ENCODE data around the gene PGGHG.
"Not testable (repeated sequence)": the region's sequence is repeated elsewhere in the genome, so short reads cannot be mapped to it uniquely, and the experiment has no call there.

The PGGHG gene

DNA sequence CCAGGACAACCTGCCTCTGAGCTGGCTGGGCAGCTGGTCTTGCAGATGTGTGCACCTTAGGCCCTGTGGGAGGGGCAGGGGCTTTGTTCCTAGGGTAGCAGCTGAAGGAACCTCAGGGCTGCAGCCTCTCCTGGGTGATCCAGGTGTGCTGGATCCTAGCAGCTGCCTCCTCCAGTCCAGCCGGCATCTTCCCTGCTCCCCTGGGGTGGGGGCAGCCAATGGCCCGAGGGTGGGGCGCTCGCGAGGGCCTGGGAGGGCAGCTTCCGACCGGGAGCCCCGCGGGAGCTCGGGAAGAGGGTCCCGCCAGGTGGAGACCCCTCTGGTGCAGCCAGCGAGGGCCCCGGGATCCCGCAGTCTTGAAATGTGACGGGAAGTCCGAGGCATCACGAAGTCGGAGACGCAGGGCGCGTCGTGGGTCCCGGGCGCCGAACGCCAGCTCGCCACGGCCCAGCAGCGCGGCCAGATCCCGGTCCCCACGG, 26.6 kb downstream of the PGGHG start:
- DNase-seq = no peak

DNA sequence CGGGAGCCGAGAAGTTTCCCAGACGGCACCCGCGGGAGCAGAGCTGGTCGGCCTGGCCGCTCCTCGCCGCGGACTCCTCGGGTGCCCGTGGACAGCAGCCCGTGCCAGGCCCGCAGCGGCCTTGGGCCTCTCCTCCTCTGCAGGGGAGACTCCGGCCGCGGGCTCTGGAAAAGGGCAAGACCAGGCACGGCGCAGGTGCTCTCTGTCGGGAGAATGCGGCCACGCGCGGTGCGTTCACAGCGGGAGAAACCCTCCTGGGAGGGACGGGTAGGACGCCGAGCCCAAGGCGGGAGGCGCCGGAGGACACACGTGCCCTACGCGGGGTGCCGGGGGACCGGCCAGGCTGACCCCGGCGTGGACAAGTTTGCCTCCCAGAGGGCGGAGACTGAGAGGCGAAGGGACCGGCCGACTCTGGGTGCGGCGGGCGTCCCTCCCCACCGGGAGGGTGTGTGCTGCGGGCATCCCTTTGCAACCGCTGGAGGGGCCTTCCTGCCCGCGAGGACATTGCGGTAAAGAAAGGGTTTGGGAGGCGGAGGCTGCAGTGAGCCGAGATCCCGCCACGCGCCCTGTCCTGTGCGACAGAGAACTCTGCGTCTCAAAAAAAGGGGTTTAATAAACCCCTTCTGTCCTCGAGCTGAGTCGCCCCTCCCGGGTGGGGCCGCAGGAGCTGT, 27.2 kb downstream of the PGGHG start:
- no peak for DNase-seq

DNA sequence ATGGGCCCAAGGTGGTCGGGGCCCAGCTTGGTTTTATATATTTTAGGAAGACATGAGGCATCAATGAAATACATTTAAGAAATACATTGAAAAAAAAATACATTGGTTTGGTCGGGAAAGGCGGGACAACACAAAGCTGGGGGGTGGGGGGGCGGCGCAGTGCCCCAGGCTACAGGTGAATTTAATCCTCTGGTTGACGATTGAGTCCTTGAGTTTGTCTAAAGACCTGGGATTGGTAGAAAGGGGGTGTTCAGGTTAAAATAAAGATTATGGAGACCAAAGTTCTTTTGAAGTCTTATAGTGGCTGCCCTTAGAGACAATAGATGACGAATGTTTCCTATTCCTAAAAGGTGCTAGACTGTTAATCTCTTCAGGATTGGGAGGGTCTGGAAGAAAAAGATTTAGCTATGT, 28.0 kb downstream of the PGGHG start:
- no peak for DNase-seq

DNA sequence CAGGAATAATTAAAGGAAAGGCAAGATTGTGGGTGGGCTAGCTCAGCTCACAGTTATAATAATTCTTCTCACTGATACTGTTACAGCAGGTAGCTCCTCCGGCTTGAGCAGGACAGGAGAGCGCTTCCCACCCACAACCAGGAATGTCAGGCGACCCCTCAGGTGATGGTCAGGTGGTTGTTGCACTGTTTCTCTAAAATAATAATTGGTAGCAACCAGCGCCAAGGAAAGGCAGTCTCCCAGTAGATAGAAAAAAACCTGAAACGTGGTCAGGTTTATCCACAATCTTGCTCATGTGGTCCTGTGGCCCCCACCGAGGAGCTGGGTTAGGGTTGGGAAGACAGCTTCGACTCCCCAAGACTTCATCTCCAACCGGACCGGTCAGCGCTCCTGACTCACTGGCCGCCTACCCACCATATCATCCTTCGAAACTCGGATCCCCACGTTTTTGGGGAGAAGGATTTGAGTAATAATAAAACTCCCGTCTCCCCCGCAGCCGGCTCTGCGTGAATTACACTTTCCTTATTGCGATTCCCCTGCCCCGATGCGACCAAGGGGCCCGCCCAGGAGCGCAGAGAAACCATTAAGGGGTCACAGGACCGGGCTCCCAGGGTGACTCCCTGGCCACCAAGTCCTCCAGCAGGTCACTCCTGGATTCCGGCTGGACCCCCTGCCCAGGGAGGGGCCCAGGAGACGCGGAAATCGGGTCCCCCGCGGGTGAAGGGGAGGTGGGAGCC, 28.9 kb downstream of the PGGHG start:
- not testable (repeated sequence) for DNase-seq

DNA sequence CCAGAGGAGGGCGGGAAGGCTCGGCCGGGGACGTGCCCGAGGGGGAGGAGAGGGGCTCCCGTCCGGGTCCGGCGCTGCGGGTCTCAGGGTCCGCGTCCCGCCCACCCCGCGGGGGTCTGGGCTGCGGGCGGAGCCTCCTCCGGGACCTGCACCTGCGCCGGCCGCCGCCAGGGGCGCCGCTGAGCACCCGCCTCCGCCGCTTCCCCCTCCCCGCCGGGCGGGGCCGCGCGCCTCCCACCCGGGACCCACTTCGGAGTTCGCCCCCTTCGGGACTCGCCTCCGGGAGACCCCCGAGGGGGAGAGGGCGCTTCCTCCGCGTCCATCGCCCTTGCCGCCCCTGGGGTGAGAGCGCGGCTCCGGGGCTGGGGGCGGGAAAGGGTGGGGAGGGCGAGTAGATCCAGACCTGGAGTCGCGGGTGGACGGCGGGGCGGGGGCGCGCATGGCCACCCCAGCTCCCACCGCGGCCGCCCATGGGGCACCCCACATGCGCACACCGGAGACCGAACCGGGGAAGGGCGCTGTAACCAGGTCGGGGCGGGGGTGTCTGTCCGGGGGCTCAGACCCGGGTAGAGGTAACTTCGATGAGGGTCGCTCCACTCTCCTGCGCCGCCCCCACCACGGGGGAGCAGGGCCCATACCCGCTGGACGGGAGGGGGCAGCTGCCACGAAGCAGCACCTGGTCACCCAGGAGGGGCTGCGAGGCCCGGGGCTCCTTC, 29.6 kb downstream of the PGGHG start:
- DNase-seq = not testable (repeated sequence)

DNA sequence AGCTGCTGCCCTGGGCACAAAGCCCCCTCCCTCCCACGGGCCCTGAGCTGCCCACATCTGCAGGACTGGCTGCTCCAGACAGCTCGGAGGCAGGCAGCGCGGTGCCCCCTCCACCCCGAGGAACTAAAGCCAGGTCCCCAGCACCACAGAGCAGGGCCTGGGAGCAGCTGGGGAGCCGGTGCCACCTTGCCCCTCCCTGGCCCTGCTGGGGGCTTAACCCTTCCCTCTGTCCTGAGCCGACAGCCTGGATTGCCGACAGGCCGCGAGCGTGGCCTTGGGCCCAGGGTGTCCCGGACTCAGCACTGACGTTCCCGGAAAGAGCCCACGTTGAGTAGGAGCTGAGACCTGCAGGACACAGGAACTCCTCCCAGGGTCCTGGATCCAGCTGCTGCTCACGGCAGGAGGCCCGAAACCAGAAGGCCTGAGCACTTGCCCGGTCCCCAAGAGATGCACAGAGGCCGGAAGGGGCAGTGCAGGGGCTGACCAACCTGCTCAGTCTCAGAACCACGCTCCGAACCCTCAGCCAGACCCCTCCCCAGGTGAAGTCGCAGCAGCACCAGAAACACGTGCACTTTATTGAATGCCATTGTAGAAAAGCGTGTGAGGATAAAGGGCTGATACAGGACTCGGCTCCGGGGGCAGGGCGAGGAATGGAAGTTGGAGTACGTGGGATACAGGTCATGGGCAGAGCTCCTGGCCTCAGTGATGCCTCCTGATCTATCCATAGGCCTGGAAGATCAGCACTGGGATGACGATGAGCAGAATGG, 30.4 kb downstream of the PGGHG start:
- DNase-seq = not testable (repeated sequence)

DNA sequence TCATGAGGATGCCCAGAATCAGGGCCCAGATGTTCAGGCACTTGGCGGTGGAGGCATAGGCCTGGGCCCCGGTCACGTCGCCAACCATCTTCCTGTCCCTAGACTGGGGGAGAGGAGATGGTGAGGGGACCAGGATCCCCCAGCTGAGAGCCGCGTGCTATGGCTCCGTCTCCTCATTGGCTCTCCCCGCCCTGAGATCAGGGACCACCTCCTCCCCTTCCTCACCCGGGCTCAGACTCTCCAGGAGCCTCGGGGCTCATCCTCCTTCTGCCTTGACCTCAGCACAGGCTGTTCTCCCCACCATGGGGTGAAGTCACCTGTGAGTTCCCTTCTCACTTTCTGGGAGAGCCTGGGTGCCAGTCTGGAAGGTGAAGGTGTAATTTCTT, 31.0 kb downstream of the PGGHG start:
- not testable (repeated sequence) for DNase-seq

DNA sequence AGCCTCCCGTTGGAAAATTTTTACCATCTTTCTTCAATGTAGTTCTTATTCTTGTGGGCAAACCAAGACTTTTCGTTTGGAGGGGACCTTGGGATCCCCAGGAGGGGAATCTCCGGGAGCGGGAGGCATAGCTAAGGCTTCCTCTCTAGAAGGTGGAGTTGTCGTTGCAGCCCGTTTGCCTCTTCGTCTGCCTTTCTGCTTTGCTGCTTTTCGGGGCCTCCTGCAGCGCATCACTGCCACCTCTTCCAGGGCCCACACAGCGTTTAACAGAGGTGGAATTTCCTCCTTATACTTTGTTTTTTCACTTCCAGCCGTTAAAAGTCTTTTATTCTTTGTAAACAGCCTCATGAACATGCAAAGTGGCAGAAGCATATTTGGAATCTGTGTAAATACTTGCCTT, 35.2 kb downstream of the PGGHG start:
- DNase-seq = no peak

DNA sequence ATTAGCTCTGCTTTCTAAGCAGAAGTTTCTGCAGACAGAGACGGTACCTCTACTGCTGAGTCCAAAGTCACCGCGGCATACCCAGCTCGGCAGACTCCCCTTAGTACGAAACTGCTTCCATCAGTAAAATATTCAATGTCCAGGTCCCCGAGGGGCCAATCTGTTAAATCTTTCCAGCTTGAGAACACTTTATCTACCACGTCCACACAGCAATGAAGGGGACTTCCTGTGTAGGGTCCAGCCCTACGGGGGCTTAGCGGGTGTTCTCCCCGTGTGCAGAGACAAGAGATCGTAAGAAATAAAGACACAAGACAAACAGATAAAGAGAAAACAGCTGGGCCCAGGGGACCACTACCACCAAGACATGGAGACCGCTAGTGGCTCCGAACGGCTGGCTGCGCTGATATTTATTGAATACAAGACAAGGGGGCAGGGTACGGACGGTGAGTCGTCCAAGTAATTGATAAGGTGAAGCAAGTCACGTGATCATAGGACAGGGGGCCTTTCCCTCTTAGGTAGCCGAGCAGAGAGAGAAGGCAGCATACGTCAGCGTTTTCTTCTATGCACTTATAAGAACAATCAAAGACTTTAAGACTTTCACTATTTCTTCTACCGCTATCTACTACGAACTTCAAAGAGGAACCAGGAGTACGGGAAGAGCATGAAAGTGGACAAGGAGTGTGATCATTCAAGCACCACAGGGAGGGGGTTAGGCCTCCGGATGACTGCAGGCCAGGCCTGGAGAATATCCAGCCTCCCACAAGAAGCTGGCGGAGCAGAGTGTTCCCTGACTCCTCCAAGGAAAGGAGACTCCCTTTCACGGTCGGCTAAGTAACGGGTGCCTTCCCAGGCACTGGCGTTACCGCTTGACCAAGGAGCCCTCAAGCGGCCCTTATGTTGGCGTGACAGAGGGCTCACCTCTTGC, 35.9 kb downstream of the PGGHG start:
- DNase-seq = not testable (repeated sequence)

DNA sequence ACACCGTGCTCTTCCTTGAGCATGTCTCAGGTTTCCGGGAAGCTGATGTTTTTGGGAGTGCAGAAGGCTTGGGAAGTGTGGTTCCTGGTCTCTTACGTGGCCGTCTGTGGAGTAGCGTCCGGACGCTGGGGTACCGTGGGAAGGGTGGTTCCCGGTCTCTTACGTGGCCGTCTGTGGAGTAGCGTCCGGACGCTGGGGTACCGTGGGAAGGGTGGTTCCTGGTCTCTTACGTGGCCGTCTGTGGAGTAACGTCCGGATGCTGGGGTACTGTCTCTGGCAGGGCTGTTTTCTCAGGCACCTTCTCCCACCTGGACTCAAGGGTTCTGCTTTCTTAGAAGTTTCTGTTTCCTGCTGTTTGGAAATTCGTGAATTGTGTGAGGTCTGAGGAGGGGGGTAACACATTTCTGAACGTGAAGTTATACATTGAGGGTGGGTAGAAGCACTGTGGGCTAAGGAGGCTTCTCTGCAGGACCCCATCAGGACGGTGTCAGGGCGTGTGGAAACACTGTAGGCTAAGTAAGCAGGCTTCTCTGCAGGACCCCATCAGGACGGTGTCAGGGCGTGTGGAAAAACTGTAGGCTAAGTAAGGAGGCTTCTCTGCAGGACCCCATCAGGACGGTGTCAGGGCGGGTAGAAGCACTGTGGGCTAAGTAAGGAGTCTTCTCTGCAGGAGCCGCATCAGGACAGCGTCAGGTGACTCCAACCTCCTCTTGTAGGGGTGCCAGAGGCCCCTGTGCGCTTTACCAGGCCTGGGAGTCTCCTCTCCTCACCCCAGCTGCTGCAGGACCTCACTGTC, 37.1 kb downstream of the PGGHG start:
- no peak for DNase-seq

DNA sequence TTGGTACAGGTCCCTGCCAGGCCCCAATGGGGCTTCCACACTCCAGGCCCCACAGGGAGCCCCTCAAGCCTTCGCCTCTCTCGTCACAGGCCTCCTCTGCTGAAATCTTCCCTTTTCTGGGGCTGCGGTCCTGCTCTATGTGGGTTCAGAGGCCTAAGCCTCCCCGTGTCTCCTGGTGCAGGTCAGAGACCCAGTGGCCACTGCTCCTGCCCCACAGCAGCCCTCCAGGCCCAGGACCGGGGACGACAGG, 37.6 kb downstream of the PGGHG start:
- no peak for DNase-seq

DNA sequence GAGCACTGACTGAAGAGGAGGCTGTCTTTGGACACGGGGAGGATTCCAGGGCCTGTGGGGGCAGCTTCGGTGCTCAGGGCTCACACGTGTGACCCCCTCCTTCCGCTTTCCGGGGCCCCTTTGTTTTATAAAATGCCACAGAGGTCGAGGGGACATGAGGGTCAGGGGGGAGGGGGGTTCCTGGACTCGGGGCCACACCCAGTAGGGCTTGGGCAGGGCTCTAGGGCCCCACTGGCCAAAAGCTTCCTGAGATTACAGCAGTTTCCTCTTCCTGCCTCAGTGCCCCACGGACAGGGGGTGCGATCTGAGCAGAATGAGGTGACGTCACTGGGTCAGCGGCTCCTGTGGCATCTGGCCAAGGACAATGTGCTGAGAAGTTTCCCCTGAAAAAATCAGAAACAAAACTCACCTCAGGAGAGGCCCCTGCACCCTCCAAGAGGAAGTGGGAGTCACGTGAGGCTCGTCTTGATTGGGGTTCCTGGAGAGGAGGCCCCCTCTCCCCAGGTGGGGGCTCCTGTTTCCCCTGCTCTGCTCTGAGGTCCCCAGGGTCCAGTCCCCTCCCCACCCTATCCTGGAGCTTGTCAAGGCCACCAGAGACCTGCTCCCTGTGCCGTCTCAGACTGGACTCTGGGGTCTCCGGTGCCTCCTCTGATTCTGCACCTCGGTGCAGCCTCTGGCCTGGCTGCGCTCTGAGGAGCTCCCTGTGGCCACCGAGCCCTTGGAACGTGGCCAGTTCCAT, 38.1 kb downstream of the PGGHG start:
- DNase-seq = peak in 1 of 2 donors; percentile 53

DNA sequence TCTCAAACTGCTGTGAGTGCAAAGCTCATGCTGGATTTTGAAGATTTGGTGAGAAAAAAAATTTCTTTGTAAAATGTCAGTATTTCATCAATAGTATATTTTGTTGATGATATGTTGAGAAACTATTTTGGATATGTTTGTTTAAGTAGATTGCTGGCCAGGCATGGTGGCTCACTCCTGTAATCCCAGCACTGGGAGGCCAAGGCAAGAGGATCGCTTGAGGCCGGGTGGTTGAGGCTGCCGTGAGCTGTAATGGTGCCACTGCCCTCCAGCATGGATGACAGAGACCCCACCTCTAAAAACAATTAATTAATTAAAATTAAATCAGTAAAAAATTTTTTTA, 38.6 kb downstream of the PGGHG start:
- DNase-seq = no peak

DNA sequence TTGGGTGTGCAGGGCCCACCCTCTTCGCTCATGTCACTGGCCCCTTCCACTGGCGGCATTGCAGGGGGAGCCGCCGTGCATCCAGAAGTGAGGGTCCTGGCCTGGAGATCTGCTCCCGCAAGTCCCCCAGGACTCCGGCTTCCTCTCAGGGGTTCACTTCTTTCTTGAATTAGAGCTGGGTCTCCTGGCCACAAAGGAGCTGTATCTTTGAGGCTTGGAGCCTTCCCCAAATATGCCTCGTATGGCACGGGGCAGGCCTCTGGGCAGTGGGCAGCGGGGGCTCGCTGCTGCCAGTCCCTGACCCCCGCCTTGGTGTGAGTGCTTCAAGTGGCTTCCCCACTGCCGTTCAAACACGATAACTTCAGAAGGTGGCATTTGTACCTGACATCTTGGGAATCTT, 39.1 kb downstream of the PGGHG start:
- no peak for DNase-seq

DNA sequence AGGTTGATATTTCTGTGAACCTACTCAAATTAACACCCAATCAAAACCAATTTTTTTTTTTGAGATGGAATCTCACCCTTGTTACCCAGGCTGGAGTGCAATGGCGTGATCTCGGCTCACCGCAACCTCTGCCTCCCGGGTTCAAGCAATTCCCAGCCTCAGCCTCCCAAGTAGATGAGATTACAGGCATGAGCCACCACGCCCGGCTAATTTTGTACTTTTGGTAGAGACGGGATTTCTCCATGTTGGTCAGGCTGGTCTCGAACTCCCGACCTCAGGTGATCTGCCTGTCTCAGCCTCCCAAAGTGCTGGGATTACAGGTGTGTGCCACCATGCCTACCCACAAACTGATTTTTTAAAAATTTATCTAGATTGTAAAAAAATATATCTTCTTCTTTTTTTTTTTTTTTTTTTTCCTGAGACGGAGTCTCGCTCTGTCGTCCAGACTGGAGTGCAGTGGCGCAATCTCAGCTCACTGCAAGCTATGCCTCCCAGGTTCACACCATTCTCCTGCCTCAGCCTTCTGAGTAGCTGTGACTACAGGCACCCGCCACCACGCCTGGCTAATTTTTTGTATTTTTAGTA, 39.7 kb downstream of the PGGHG start:
- not testable (repeated sequence) for DNase-seq

DNA sequence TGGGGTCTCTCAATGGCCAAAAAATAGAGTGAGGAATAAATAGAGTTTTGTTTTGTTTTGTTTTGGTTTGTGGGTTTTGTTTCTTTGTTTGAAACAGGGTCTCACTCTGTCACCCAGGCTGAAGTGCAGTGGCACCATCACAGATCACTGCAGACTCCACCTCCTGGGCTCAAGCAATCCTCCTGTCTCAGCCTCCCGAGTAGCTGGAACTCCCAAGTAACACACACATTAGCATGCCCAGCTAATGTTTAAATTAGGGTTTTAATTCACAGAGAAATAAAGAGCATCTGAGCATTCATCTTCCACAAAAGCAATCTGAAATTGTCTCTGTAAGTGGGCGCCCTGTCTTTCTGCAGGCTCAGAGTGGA, 40.9 kb downstream of the PGGHG start:
- DNase-seq = no peak

DNA sequence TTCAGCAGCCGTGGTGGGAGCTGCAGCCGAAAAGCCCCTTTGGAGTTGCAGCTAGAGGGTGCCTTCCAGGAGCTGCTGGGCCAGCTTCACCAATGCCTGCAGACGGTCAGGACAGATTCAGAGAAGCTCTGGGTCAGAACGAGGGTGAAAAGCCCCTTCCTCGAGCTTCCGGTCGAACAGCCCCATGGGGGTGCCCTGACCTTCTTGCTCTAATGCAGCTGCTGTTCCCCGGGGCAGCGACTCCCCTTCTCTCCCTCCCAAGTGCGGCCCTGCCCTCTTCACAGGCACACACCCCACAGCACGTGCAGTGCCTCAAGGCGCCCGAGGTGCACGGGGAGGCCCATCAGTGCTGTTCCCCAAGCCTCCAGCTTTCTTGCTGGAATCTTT, 41.4 kb downstream of the PGGHG start:
- no peak for DNase-seq

DNA sequence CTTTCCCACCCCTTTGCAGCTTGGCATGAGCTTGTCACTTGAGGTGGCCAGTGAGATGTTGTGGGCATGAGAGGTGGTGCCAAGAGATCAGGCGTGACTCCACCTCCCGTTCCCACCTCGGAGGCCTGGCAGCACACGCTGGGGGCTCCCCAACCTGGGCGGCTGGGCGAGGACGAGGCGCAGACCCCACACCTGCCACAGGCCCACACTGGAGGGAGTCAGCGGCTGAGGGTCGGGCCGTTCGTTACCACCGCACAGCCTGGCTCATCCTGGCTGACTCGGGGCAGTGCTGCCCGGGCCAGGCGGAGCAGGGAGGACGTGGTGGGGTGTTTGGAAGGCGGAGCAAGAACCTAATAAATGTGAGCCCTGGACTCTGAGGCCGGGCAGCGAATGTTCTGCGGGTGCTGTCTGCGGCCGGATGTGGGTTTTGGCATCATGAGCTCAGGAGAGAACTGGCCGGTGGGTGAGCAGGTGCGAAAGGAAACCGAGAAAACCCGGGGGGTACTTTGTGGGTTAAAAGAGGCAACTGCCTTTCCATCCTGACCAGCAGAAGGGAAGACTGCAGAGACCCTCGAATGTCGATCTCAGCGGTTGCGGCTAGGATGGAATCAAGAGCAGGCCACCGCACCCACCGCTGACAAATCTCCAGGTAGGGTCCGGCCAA, 41.9 kb downstream of the PGGHG start:
- DNase-seq = no peak

DNA sequence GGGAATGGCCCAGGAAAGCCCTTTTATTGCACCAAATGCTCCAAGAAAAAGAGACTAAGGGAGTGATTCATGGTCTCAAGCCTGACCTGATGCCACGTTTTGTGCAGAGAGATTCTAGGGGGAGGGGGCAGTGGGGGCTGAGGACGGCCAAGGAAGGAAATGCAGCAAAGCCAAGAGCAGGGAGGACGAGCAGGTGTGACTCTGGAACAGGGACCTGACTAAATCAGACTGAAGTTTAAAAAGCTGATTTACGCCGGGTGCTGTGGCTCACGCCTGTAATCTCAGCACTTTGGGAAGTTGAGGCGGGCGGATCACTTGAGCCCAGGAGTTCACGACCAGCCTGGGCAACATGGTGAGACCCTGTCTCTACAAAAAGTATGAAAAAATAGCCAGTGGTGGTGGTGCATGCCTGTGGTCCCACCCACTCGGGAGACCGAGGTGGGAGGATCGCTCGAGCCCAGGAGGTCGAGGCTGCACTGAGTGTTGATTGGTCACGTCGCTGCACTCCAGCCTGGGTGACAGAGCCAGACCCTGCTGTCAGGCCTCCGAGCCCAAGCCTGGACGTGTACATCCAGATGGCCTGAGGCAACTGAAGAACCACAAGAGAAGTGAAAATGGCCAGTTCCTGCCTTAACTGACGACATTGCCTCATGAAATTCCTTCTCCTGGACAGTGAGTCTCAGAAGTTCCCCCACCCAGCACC, 42.6 kb downstream of the PGGHG start:
- no peak for DNase-seq
